HG03378 (cell line): ENCODE results near the gene SIGLEC15.
"Not testable (repeated sequence)": the region's sequence is repeated elsewhere in the genome, so short reads cannot be mapped to it uniquely, and the experiment has no call there.

Experiments
- ATAC-seq: cut with Tn5 transposase; IDR thresholded peaks from one replicate; pipeline ENCODE4 v1.9.1; 2021; ENCODE audit warnings: mild to moderate bottlenecking, moderate library complexity; ENCODE audit not compliant: unreplicated experiment

Gene SIGLEC15

GRCh38 chr18:45841765-45842442 is 16.4 kb downstream of the SIGLEC15 start:
- no peak for ATAC-seq

GRCh38 chr18:45843019-45843418 is 17.5 kb downstream of the SIGLEC15 start:
- ATAC-seq: no peak

- no peak for ATAC-seq
Measured at GRCh38 chr18:45844938-45845337, 19.5 kb downstream of the SIGLEC15 start.

GRCh38 chr18:45845410-45845809 is 19.9 kb downstream of the SIGLEC15 start:
- no peak for ATAC-seq

GRCh38 chr18:45847119-45847518 is 21.6 kb downstream of the SIGLEC15 start:
- no peak for ATAC-seq

DNA sequence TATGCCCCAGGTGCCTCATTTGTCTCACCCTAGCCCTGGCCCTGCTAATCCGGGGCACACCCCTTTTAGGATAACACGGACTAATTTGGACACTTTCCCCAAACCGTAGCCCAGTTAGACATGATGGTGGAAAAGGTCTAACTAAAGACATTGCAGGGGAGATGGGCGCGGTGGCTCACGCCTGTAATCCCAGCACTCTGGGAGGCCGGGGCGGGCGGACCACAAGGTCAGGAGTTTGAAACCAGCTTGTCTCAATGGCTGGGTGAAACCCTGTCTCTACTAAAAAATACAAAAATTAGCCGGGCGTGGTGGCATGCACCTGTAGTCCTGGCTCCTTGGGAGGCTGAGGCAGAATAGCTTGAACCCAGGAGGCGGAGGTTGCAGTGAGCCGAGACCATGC is 23.2 kb downstream of the SIGLEC15 start:
- ATAC-seq: not testable (repeated sequence)

- no peak for ATAC-seq
Measured at GRCh38 chr18:45849529-45849928, 24.1 kb downstream of the SIGLEC15 start.

DNA sequence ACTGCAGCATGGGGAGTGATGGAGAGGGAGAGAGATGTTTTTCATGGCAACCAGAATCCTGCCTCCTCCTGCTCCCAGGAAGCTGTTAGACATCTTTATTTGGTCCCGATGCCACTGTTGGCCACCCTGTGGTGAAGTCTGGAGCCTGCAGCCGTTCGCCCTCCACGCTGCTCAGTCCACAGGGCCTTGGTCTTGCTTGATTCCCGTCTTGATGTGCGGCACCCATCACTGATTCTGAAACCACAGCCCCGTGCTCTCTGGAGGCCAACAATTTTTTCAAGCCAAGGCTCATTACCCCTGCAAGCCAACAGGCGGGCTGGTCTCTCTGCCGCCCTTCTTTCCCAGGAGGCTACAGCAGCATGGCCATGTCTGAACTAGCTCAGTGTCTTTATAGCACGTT is 24.5 kb downstream of the SIGLEC15 start:
- no peak for ATAC-seq

DNA sequence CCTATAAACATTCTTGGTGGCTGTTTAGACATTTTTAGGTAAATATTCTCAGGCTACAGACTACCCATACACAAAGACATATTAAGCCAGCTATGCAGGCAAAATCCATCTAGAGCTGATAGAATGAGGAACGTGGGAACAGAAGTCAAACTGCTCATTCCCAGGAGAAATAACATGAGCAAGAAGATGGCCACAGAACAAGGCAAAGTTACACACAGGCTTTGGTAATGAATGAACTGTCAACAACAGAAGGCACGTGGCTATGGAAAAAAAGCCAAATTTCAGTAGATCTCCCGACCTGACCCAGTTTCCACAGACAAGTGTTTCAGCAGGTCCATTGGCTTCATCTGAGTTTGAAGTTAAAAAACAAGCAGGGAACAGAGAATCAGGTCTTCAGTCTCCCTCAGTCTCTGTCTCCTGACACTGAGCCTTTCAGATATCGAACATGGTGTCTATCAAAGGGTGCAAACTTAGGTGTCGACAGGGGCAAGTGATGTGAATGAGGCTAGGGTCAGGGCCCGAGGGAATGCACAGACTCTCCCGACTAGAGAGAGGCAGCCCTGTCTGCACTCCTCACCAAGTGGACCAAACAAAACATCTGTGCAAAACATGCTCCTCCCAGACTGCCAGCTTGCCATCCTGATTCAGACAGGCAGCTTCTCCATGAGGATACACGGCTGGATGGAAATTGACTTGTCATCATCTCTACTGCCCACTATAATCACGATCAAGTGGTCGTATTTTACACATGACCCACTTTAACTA is 25.9 kb downstream of the SIGLEC15 start:
- ATAC-seq: no peak

- no peak for ATAC-seq
Measured at GRCh38 chr18:45852631-45853030, 27.2 kb downstream of the SIGLEC15 start.

DNA sequence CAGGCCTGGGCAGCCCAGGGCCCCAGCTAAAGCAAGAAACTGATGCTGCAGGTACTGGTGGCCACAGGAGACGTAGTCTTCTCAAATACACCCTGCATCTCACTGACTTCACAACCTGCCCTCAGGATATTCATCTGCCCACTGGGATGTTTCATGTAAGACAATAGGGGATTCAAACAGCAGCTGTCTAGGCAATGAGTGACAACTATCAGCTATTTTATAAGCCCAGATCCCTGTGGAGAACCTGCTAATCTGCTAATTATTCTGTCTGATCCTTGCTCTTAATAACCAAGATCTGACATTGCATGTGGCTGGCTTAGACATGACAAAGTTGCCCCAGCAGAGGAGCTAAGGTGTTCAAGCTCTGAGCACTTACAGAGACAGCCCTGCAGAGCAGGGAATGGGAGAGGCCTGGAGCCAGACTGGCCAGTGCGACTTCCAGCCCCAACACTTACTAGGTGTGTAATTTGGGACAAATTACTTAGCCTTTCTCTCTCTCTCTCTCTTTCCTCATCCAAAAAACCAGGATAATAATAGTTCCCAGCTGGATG is 28.6 kb downstream of the SIGLEC15 start:
- ATAC-seq: no peak

- no peak for ATAC-seq
Measured at GRCh38 chr18:45856531-45856930, 31.1 kb downstream of the SIGLEC15 start.

- no peak for ATAC-seq
Measured at GRCh38 chr18:45859334-45859733, 33.9 kb downstream of the SIGLEC15 start.

GRCh38 chr18:45860492-45860891 is 35.0 kb downstream of the SIGLEC15 start:
- ATAC-seq: no peak

DNA sequence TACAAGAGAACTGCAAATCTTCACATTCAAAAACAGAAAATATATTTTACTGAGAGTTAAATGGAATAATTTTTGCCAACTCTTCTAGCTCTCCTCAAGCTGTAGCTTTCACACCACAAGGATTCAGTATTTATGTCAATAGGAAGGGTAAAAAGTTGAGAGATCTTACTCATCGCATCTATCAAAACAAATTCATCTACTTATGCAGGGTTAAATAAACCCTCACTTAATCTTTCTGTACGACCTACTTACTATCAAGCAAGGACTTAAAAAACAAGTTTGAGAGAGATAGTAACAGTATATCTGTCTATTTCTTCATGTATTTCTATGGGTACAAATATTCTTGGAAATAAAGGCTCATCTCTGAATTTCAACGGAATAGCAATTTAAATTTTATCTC is 35.5 kb downstream of the SIGLEC15 start:
- no peak for ATAC-seq

DNA sequence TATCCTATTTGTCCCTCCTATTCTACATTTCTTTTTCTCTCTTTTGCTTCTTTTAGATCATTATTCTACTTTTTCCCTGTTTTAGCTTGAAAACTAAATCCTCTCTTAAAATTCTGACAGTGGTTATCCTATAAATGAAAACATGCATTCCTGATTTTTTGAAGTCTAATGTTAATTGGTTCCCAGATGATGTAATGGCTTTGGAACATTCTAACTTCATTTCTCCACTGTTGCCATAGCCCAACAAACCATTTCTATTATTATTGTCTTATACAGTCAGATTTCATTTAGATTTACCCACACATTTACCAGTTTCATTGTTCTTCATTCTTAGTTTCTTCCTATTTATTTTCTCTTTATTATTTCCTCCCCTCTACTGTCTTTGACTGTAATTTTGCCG is 36.5 kb downstream of the SIGLEC15 start:
- no peak for ATAC-seq

DNA sequence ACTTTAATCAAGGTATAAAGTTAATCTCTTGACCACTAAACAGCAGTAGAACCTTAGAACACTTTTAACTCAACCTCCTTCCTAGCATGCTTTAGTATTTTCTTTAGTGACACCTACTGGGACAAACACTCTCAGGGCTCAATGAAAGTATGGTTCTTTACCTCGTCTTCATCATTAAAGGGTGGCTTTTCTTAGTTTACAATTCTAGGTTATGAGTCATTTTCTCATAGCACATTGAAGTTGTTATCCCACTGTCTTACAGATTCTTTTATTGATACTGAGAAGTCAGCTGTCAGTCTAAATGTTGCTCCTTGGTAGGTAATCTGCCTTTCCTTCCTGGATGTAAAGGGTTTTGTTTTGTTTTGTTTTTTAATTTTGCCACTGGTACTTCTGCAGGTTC is 38.0 kb downstream of the SIGLEC15 start:
- ATAC-seq: no peak

- ATAC-seq: no peak
Measured at GRCh38 chr18:45864081-45864480, 38.6 kb downstream of the SIGLEC15 start.

DNA sequence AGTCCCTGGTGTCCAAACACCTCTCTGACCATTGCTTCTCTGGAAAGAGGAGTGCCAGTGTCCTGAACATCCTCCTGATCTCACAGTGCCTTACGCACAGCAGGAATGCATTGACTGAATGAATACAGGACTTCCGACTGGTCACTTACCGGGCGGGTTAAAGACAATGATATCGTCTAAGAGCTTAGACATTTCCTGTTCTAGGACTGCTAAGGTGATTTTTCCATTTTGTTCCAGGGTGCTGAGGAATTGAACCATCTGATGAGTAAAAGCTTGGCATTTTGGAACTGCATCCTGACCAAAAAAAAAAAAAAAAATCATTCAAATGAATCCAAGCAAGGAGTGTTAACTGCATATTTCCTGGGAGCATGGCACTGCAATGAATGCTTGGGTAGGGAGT is 40.0 kb downstream of the SIGLEC15 start:
- no peak for ATAC-seq

GRCh38 chr18:45870419-45870818 is 44.9 kb downstream of the SIGLEC15 start:
- no peak for ATAC-seq

GRCh38 chr18:45871431-45872084 is 46.1 kb downstream of the SIGLEC15 start:
- ATAC-seq: no peak
